B cell (primary cell): ENCODE data around the gene COL4A5.

ENCODE experiments used
- CTCF ChIP-seq: fragments of 200-600 bp; IDR thresholded peaks from one replicate; pipeline ENCODE4 v1.8.0; 2022; ENCODE audit warnings: antibody characterized with exemption, mild to moderate bottlenecking
- EZH2 ChIP-seq: IDR thresholded peaks from 2 replicates; pipeline ENCODE4 v1.6.1; 2012; ENCODE audit warnings: borderline replicate concordance, low read depth, mild to moderate bottlenecking, moderate library complexity, low read length; ENCODE audit not compliant: insufficient read depth, poor library complexity, severe bottlenecking

GRCh38 chrX:108437349-108438109 is 2.1 kb upstream of the COL4A5 start:
- TF ChIP-seq CTCF (no peak), EZH2 (no peak)
